Activated CD4-positive, alpha-beta memory T cell treated with anti-CD3 and anti-CD28 coated beads for 36 hours (primary cell): ENCODE measurements around the gene KRT77. TPM values are rescaled to one million over a fixed set of nuclear protein-coding genes. Genes with fewer than 3 reads are reported as not detected.
"Not testable (repeated sequence)": the region's sequence is repeated elsewhere in the genome, so short reads cannot be mapped to it uniquely, and the experiment has no call there.

Experiments used
- CTCF ChIA-PET: fragments of 350-600 bp; sonication (Branson Sonifier 250); formaldehyde crosslinking; loops from one replicate; lab custom pipeline; 2021; ENCODE audit warnings: antibody characterized with exemption, inconsistent platforms; lab: Charles Lee
- POLR2A ChIA-PET: fragments of 350-600 bp; sonication (Branson Sonifier 250); formaldehyde crosslinking; loops from one replicate; lab custom pipeline; 2021; ENCODE audit warnings: antibody characterized with exemption; lab: Charles Lee
- DNase-seq: peaks from one replicate; pipeline ENCODE4 v3.0.0-alpha.2; 2020
- H3K27ac Mint-ChIP-seq: one replicate; pipeline ENCODE4 v1.8.0; 2021; ENCODE audit warnings: mixed read lengths
- H3K27me3 Mint-ChIP-seq: one replicate; pipeline ENCODE4 v1.8.0; 2021; ENCODE audit warnings: mixed read lengths
- H3K36me3 Mint-ChIP-seq: one replicate; pipeline ENCODE4 v1.8.0; 2021; ENCODE audit warnings: mixed read lengths
- H3K4me1 Mint-ChIP-seq: one replicate; pipeline ENCODE4 v1.8.0; 2021; ENCODE audit warnings: low read depth, mixed read lengths
- H3K4me3 Mint-ChIP-seq: one replicate; pipeline ENCODE4 v1.8.0; 2021; ENCODE audit warnings: mild to moderate bottlenecking, mixed read lengths
- H3K9me3 Mint-ChIP-seq: one replicate; pipeline ENCODE4 v1.8.0; 2021; ENCODE audit warnings: mixed read lengths
- intact Hi-C: fragments of 100-400 bp; cut with micrococcal nuclease; formaldehyde crosslinking; loops from one replicate; pipeline ENCODE4 v1.15.1; 2023
- total RNA-seq, 2 experiments: library from RNA; stranded (reverse); gene quantifications; one replicate each; pipeline ENCODE4 v1.2.3, GENCODE V29; 2021

KRT77 gene
- total RNA-seq, 2 experiments from 2014 or later: not detected

GRCh38 chr12:52670506-52670905, 32.8 kb downstream of the KRT77 start:
- POLR2A ChIA-PET: no interaction called here
- intact Hi-C loops: no loop called here
- H3K9me3 Mint-ChIP-seq: no peaks in the 10 kb centered on the region
- no peak for DNase-seq
- H3K4me3 Mint-ChIP-seq: no peak overlapping the region
- CTCF ChIA-PET: no interaction called here
- H3K36me3 Mint-ChIP-seq: no peaks in the 10 kb centered on the region
- H3K27me3 Mint-ChIP-seq: no peaks in the 10 kb centered on the region
- no peaks in the 10 kb centered on the region for H3K4me1 Mint-ChIP-seq
- no peak overlapping the region for H3K27ac Mint-ChIP-seq

- H3K4me1 Mint-ChIP-seq, H3K27me3 Mint-ChIP-seq, DNase-seq, H3K9me3 Mint-ChIP-seq, H3K27ac Mint-ChIP-seq, intact Hi-C loops, POLR2A ChIA-PET, H3K36me3 Mint-ChIP-seq, CTCF ChIA-PET, H3K4me3 Mint-ChIP-seq: not testable (repeated sequence)
Observed at GRCh38 chr12:52669941-52670340, 33.4 kb downstream of the KRT77 start.

- DNase-seq: no peak
- Mint-ChIP-seq H3K4me1 (no peaks in the 10 kb centered on the region), H3K9me3 (no peaks in the 10 kb centered on the region), H3K36me3 (no peaks in the 10 kb centered on the region), H3K27me3 (no peaks in the 10 kb centered on the region), H3K4me3 (no peak overlapping the region), H3K27ac (no peak overlapping the region)
- intact Hi-C loops: no loop called here
- POLR2A ChIA-PET: interaction anchor here (0.5 kb wide), 1 partner anchor 61 kb away, joined by 3 read pairs; no protein-coding TSS in a partner anchor
- CTCF ChIA-PET: no interaction called here
Observed at GRCh38 chr12:52669426-52669825, 33.9 kb downstream of the KRT77 start.

GRCh38 chr12:52667931-52668330, 35.4 kb downstream of the KRT77 start:
- Mint-ChIP-seq H3K36me3 (no peaks in the 10 kb centered on the region), H3K4me1 (no peaks in the 10 kb centered on the region), H3K4me3 (no peak overlapping the region), H3K27me3 (no peaks in the 10 kb centered on the region), H3K9me3 (no peaks in the 10 kb centered on the region), H3K27ac (no peak overlapping the region)
- ChIA-PET POLR2A (interaction anchor here (0.6 kb wide), 1 partner anchor 61 kb away, joined by 3 read pairs; no protein-coding TSS in a partner anchor), CTCF (no interaction called here)
- intact Hi-C loops: no loop called here
- DNase-seq: no peak

- ChIA-PET CTCF (interaction anchor here (1.1 kb wide), 1 partner anchor 203 kb away, joined by 4 read pairs; no protein-coding TSS in a partner anchor), POLR2A (no interaction called here)
- DNase-seq: no peak
- H3K36me3 Mint-ChIP-seq: no peaks in the 10 kb centered on the region
- no peaks in the 10 kb centered on the region for H3K4me1 Mint-ChIP-seq
- H3K27me3 Mint-ChIP-seq: no peaks in the 10 kb centered on the region
- intact Hi-C loops: no loop called here
- H3K9me3 Mint-ChIP-seq: no peaks in the 10 kb centered on the region
- H3K4me3 Mint-ChIP-seq: no peak overlapping the region
- no peak overlapping the region for H3K27ac Mint-ChIP-seq
Observed at GRCh38 chr12:52667509-52667908, 35.8 kb downstream of the KRT77 start.

- no peak for DNase-seq
- H3K27me3 Mint-ChIP-seq: no peaks in the 10 kb centered on the region
- CTCF ChIA-PET: interaction anchor here (1.0 to 1.3 kb wide), 3 partner anchors 204 to 214 kb away, joined by 3 to 4 read pairs (median 3); no protein-coding TSS in a partner anchor
- H3K27ac Mint-ChIP-seq: no peak overlapping the region
- POLR2A ChIA-PET: no interaction called here
- H3K9me3 Mint-ChIP-seq: no peaks in the 10 kb centered on the region
- H3K4me1 Mint-ChIP-seq: no peaks in the 10 kb centered on the region
- H3K36me3 Mint-ChIP-seq: no peaks in the 10 kb centered on the region
- H3K4me3 Mint-ChIP-seq: no peak overlapping the region
- intact Hi-C loops: no loop called here
Observed at GRCh38 chr12:52666471-52666870, 36.9 kb downstream of the KRT77 start.

- H3K9me3 Mint-ChIP-seq: no peaks in the 10 kb centered on the region
- intact Hi-C loops: no loop called here
- no peaks in the 10 kb centered on the region for H3K4me1 Mint-ChIP-seq
- ChIA-PET POLR2A (no interaction called here), CTCF (no interaction called here)
- no peak overlapping the region for H3K4me3 Mint-ChIP-seq
- no peaks in the 10 kb centered on the region for H3K36me3 Mint-ChIP-seq
- H3K27me3 Mint-ChIP-seq: no peaks in the 10 kb centered on the region
- DNase-seq: no peak
- no peak overlapping the region for H3K27ac Mint-ChIP-seq
Observed at GRCh38 chr12:52663420-52663819, 39.9 kb downstream of the KRT77 start.

- Mint-ChIP-seq H3K27ac (no peak overlapping the region), H3K4me3 (no peak overlapping the region), H3K4me1 (no peaks in the 10 kb centered on the region), H3K9me3 (no peaks in the 10 kb centered on the region), H3K27me3 (no peaks in the 10 kb centered on the region), H3K36me3 (no peaks in the 10 kb centered on the region)
- intact Hi-C loops: no loop called here
- POLR2A ChIA-PET: no interaction called here
- no peak for DNase-seq
- CTCF ChIA-PET: no interaction called here
Observed at GRCh38 chr12:52662918-52663229, 40.5 kb downstream of the KRT77 start.

- H3K27me3 Mint-ChIP-seq: no peaks in the 10 kb centered on the region
- POLR2A ChIA-PET: no interaction called here
- no peak for DNase-seq
- H3K9me3 Mint-ChIP-seq: no peaks in the 10 kb centered on the region
- H3K27ac Mint-ChIP-seq: no peak overlapping the region
- CTCF ChIA-PET: no interaction called here
- no peak overlapping the region for H3K4me3 Mint-ChIP-seq
- H3K36me3 Mint-ChIP-seq: no peaks in the 10 kb centered on the region
- intact Hi-C loops: no loop called here
- H3K4me1 Mint-ChIP-seq: no peaks in the 10 kb centered on the region
Observed at GRCh38 chr12:52662093-52662917, 41.0 kb downstream of the KRT77 start.

- DNase-seq: no peak
- POLR2A ChIA-PET: no interaction called here
- no peak overlapping the region for H3K27ac Mint-ChIP-seq
Observed at GRCh38 chr12:52661668-52662067, 41.7 kb downstream of the KRT77 start.

GRCh38 chr12:52660934-52661499, 42.3 kb downstream of the KRT77 start:
- no peak for DNase-seq
- Mint-ChIP-seq H3K4me3 (no peak overlapping the region), H3K27ac (no peak overlapping the region), H3K9me3 (no peaks in the 10 kb centered on the region), H3K4me1 (no peaks in the 10 kb centered on the region), H3K36me3 (no peaks in the 10 kb centered on the region), H3K27me3 (no peaks in the 10 kb centered on the region)
- intact Hi-C loops: no loop called here
- ChIA-PET POLR2A (no interaction called here), CTCF (no interaction called here)

More at GRCh38 chr12:52661668-52662067, 41.7 kb downstream of the KRT77 start:
- Mint-ChIP-seq H3K4me3 (no peak overlapping the region), H3K4me1 (no peaks in the 10 kb centered on the region), H3K9me3 (no peaks in the 10 kb centered on the region), H3K27me3 (no peaks in the 10 kb centered on the region), H3K36me3 (no peaks in the 10 kb centered on the region)
- CTCF ChIA-PET: no interaction called here
- intact Hi-C loops: no loop called here

GRCh38 chr12:52659951-52660350, 43.4 kb downstream of the KRT77 start:
- intact Hi-C loops: no loop called here
- no peaks in the 10 kb centered on the region for H3K36me3 Mint-ChIP-seq
- DNase-seq: no peak
- CTCF ChIA-PET: no interaction called here
- no peaks in the 10 kb centered on the region for H3K4me1 Mint-ChIP-seq
- no peaks in the 10 kb centered on the region for H3K9me3 Mint-ChIP-seq
- no peak overlapping the region for H3K4me3 Mint-ChIP-seq
- H3K27me3 Mint-ChIP-seq: no peaks in the 10 kb centered on the region
- POLR2A ChIA-PET: no interaction called here
- no peak overlapping the region for H3K27ac Mint-ChIP-seq

GRCh38 chr12:52659395-52659794, 43.9 kb downstream of the KRT77 start:
- no peak for DNase-seq
- intact Hi-C loops: no loop called here
- Mint-ChIP-seq H3K9me3 (no peaks in the 10 kb centered on the region), H3K27ac (no peak overlapping the region), H3K4me1 (no peaks in the 10 kb centered on the region), H3K27me3 (peaks cover 3% of the 10 kb centered on the region), H3K4me3 (no peak overlapping the region), H3K36me3 (no peaks in the 10 kb centered on the region)
- ChIA-PET CTCF (no interaction called here), POLR2A (no interaction called here)
